Heart left ventricle (tissue), 13 donors: Measurements from ENCODE around the gene SEPTIN3.

ENCODE experiments used
- POLR2A ChIP-seq, 2 donors: fragments of 450-650 bp; IDR thresholded peaks; one replicate each; pipeline ENCODE4 v1.6.1; 2017; ENCODE audit warnings: antibody characterized with exemption in 2 of 2, mild to moderate bottlenecking in 2 of 2, moderate library complexity in 2 of 2
- TF ChIP-seq, protein P1 (sequence below), 12 donors: fragments of 200-600 bp; sonication (generic) in 4 of 12; IDR thresholded peaks; one replicate each; pipeline versions ENCODE4 v1.5.0 to v1.8.0; 2018 to 2022; ENCODE audit warnings: antibody characterized with exemption in 12 of 12, mild to moderate bottlenecking in 5 of 12
- donor health status: ischemic (EF 13 %, LVEDD 7.1; RV severe dilation, severe dysfunction).
- donor health status: DM: no; HTN: yes; CAD: no.
- donor health status: DM: no; HTN: no; CAD: no.
- donor health status: ischemic (EF 25% LVEDD 6.9; RV normal size, moderate dysfunction).
- donor health status: ischemic (EF 25% LVEDD 5.7; RV mildly dilated, moderate dysfunction).
- donor health status: ischemic (EF 35%, LVEDD 5.7; RV mildly dilated, moderate dysfunction).
- donor health status: nonischemic (EF 11% LVEDD 7.7; RV severe dilation, severe dysfunction).
- donor health status: DM: yes; HTN: yes; CAD: no.
- donor health status: PGD.
- donor health status: ischemic (EF 29% LVEDD 5.4; RV normal size, mild dysfunction).
- donor health status: nonischemic (EF 23%, LVEDD 6.1; RV moderate dilation, normal function).

DNA sequence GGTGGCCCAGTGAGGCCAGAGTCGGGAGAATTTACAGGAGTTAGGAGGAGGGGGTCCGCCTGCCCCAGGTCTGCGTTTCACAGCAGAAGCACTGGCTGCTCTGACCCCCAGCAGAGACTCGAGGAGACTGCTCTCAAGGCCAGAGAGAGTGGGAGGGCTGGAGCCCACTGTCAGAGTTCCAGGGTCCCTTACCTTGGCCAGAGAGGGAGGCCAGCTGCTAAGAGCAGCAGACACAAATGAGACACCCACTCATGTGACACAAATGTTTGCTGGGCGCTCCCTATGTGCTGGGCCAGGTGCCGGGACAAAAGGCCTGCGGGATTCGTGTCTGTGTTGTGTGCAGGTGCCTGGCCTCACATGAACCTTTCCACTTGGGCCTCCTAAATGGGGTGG lies 39.8 kb upstream of the SEPTIN3 start:
- TF ChIP-seq, protein P1, sequence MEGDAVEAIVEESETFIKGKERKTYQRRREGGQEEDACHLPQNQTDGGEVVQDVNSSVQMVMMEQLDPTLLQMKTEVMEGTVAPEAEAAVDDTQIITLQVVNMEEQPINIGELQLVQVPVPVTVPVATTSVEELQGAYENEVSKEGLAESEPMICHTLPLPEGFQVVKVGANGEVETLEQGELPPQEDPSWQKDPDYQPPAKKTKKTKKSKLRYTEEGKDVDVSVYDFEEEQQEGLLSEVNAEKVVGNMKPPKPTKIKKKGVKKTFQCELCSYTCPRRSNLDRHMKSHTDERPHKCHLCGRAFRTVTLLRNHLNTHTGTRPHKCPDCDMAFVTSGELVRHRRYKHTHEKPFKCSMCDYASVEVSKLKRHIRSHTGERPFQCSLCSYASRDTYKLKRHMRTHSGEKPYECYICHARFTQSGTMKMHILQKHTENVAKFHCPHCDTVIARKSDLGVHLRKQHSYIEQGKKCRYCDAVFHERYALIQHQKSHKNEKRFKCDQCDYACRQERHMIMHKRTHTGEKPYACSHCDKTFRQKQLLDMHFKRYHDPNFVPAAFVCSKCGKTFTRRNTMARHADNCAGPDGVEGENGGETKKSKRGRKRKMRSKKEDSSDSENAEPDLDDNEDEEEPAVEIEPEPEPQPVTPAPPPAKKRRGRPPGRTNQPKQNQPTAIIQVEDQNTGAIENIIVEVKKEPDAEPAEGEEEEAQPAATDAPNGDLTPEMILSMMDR (IDR thresholded peaks at IDR 0.05) = no peak
- no peak for TF ChIP-seq POLR2A (IDR thresholded peaks at IDR 0.05)
